Measurements from ENCODE around the gene PLA2G5.

PLA2G5 gene

GRCh38 chr1:20110679-20111078 is 40.7 kb downstream of the PLA2G5 start:
- Mint-ChIP-seq H3K36me3 (ENCODE audit: low read depth) (no peaks in the 10 kb centered on the region), H3K4me3 (no peak overlapping the region), H3K9me3 (no peaks in the 10 kb centered on the region), H3K4me1 (no peaks in the 10 kb centered on the region), H3K27me3 (ENCODE audit: low read depth, poor library complexity) (peaks cover 14% of the 10 kb centered on the region), H3K27ac (no peak overlapping the region)
- no peak for DNase-seq
- TF ChIP-seq CTCF (IDR thresholded peaks at IDR 0.05): no peak

- no peak for TF ChIP-seq CTCF (IDR thresholded peaks at IDR 0.05)
- peaks cover 22% of the 10 kb centered on the region for H3K27me3 Mint-ChIP-seq (ENCODE audit: low read depth, poor library complexity)
- H3K4me3 Mint-ChIP-seq: no peak overlapping the region
- H3K36me3 Mint-ChIP-seq (ENCODE audit: low read depth): no peaks in the 10 kb centered on the region
- H3K9me3 Mint-ChIP-seq: no peaks in the 10 kb centered on the region
- H3K27ac Mint-ChIP-seq: no peak overlapping the region
- no peak for DNase-seq
- no peaks in the 10 kb centered on the region for H3K4me1 Mint-ChIP-seq
Observed at GRCh38 chr1:20111452-20111851, 41.5 kb downstream of the PLA2G5 start.

GRCh38 chr1:20112279-20113000 is 42.4 kb downstream of the PLA2G5 start:
- TF ChIP-seq CTCF (IDR thresholded peaks at IDR 0.05): no peak
- DNase-seq: no peak
- Mint-ChIP-seq H3K4me3 (no peak overlapping the region), H3K4me1 (no peaks in the 10 kb centered on the region), H3K27me3 (ENCODE audit: low read depth, poor library complexity) (peaks cover 21% of the 10 kb centered on the region), H3K9me3 (no peaks in the 10 kb centered on the region), H3K36me3 (ENCODE audit: low read depth) (no peaks in the 10 kb centered on the region), H3K27ac (no peak overlapping the region)

- TF ChIP-seq CTCF (IDR thresholded peaks at IDR 0.05): no peak
- Mint-ChIP-seq H3K4me3 (no peak overlapping the region), H3K4me1 (no peaks in the 10 kb centered on the region), H3K36me3 (ENCODE audit: low read depth) (no peaks in the 10 kb centered on the region), H3K27me3 (ENCODE audit: low read depth, poor library complexity) (peaks cover 20% of the 10 kb centered on the region), H3K27ac (no peak overlapping the region), H3K9me3 (no peaks in the 10 kb centered on the region)
- no peak for DNase-seq
Observed at GRCh38 chr1:20114021-20114648, 44.1 kb downstream of the PLA2G5 start.

GRCh38 chr1:20115479-20115878 is 45.5 kb downstream of the PLA2G5 start:
- no peak for TF ChIP-seq CTCF (IDR thresholded peaks at IDR 0.05)
- Mint-ChIP-seq H3K36me3 (ENCODE audit: low read depth) (no peaks in the 10 kb centered on the region), H3K4me1 (no peaks in the 10 kb centered on the region), H3K9me3 (no peaks in the 10 kb centered on the region), H3K4me3 (no peak overlapping the region), H3K27ac (no peak overlapping the region), H3K27me3 (ENCODE audit: low read depth, poor library complexity) (peaks cover 26% of the 10 kb centered on the region)
- no peak for DNase-seq

GRCh38 chr1:20115916-20116315 is 45.9 kb downstream of the PLA2G5 start:
- H3K4me1 Mint-ChIP-seq: no peaks in the 10 kb centered on the region
- no peak for DNase-seq
- TF ChIP-seq CTCF (IDR thresholded peaks at IDR 0.05): no peak
- H3K4me3 Mint-ChIP-seq: no peak overlapping the region
- peaks cover 26% of the 10 kb centered on the region for H3K27me3 Mint-ChIP-seq (ENCODE audit: low read depth, poor library complexity)
- no peak overlapping the region for H3K27ac Mint-ChIP-seq
- no peaks in the 10 kb centered on the region for H3K36me3 Mint-ChIP-seq (ENCODE audit: low read depth)
- H3K9me3 Mint-ChIP-seq: no peaks in the 10 kb centered on the region

All from nephron progenitor cell (in vitro differentiated cells).